Activated CD8-positive, alpha-beta T cell treated with anti-CD3 and anti-CD28 coated beads for 36 hours (primary cell): ENCODE results near the gene GSTM3. TPM values are rescaled to one million over a fixed set of nuclear protein-coding genes. Genes with fewer than 3 reads are reported as not detected.

ENCODE experiments used
- ATAC-seq: fragments of 200-7000 bp; cut with Tn5 transposase; one replicate; pipeline ENCODE4 v1.10.0; 2021; ENCODE audit warnings: mild to moderate bottlenecking, moderate library complexity
- CTCF ChIA-PET: fragments of 350-600 bp; sonication (Branson Sonifier 250); formaldehyde crosslinking; loops from one replicate; lab custom pipeline; 2021; ENCODE audit warnings: antibody characterized with exemption; lab: Charles Lee
- POLR2A ChIA-PET: fragments of 350-600 bp; sonication (Branson Sonifier 250); formaldehyde crosslinking; loops from one replicate; lab custom pipeline; 2021; ENCODE audit warnings: antibody characterized with exemption; lab: Charles Lee
- DNase-seq: peaks from one replicate; pipeline ENCODE4 v3.0.0-alpha.2; 2020
- H3K27ac Mint-ChIP-seq: one replicate; pipeline ENCODE4 v1.8.0; 2021; ENCODE audit warnings: mild to moderate bottlenecking, mixed read lengths
- H3K27me3 Mint-ChIP-seq: one replicate; pipeline ENCODE4 v1.8.0; 2021; ENCODE audit warnings: mixed read lengths
- H3K36me3 Mint-ChIP-seq: one replicate; pipeline ENCODE4 v1.8.0; 2021; ENCODE audit warnings: low read depth, mixed read lengths
- H3K4me1 Mint-ChIP-seq: one replicate; pipeline ENCODE4 v1.8.0; 2021; ENCODE audit warnings: low read depth, mixed read lengths
- H3K4me3 Mint-ChIP-seq: one replicate; pipeline ENCODE4 v1.8.0; 2021; ENCODE audit warnings: mild to moderate bottlenecking, moderate library complexity, mixed read lengths
- H3K9me3 Mint-ChIP-seq: one replicate; pipeline ENCODE4 v1.8.0; 2021; ENCODE audit warnings: mixed read lengths
- CTCF ChIP-seq: fragments of 200-600 bp; IDR thresholded peaks from one replicate; pipeline ENCODE4 v1.8.0; 2022; ENCODE audit warnings: antibody characterized with exemption, mild to moderate bottlenecking
- intact Hi-C: fragments of 100-400 bp; cut with micrococcal nuclease; formaldehyde crosslinking; loops from one replicate; pipeline ENCODE4 v1.10.0; 2022
- total RNA-seq, 2 experiments: library from RNA; stranded (reverse); gene quantifications; one replicate each; pipeline ENCODE4 v1.2.3, GENCODE V29; 2021

Gene GSTM3
- total RNA-seq, 2 experiments from 2014 or later: 40.8 to 42.0 TPM

- ChIA-PET POLR2A (no interaction called here), CTCF (interaction anchor here (1.1 to 2.3 kb wide), 2 partner anchors 79 to 265 kb away, joined by 5 to 10 read pairs; partner anchors contain the start of gene AHCYL1)
- no peak for TF ChIP-seq CTCF
- H3K27ac Mint-ChIP-seq: no peak overlapping the region
- intact Hi-C loops: no loop called here
- DNase-seq (no peak), ATAC-seq (peak; percentile 17)
- no peaks in the 10 kb centered on the region for H3K36me3 Mint-ChIP-seq
- no peaks in the 10 kb centered on the region for H3K9me3 Mint-ChIP-seq
- H3K4me1 Mint-ChIP-seq: peaks cover 4% of the 10 kb centered on the region
- no peak overlapping the region for H3K4me3 Mint-ChIP-seq
- no peaks in the 10 kb centered on the region for H3K27me3 Mint-ChIP-seq
These were observed 21.5 kb downstream of the GSTM3 start for GRCh38 chr1:109719337-109719837.

GRCh38 chr1:109718495-109718894, 22.3 kb downstream of the GSTM3 start:
- DNase-seq: no peak
- ChIA-PET CTCF (interaction anchor here (0.9 to 1.1 kb wide), 3 partner anchors 56 to 777 kb away, joined by 3 read pairs; no protein-coding TSS in a partner anchor), POLR2A (no interaction called here)
- no peaks in the 10 kb centered on the region for H3K36me3 Mint-ChIP-seq
- H3K4me3 Mint-ChIP-seq: no peak overlapping the region
- intact Hi-C loops: no loop called here
- H3K27me3 Mint-ChIP-seq: peaks cover 4% of the 10 kb centered on the region
- ATAC-seq: no peak
- H3K4me1 Mint-ChIP-seq: peaks cover 4% of the 10 kb centered on the region
- H3K9me3 Mint-ChIP-seq: no peaks in the 10 kb centered on the region
- TF ChIP-seq CTCF: no peak
- H3K27ac Mint-ChIP-seq: no peak overlapping the region

- peaks cover 4% of the 10 kb centered on the region for H3K4me1 Mint-ChIP-seq
- peaks cover 6% of the 10 kb centered on the region for H3K27me3 Mint-ChIP-seq
These were observed 23.1 kb downstream of the GSTM3 start for GRCh38 chr1:109717729-109718128.

GRCh38 chr1:109716570-109717090, 24.2 kb downstream of the GSTM3 start:
- Mint-ChIP-seq H3K27ac (no peak overlapping the region), H3K27me3 (peaks cover 6% of the 10 kb centered on the region), H3K4me1 (peaks cover 5% of the 10 kb centered on the region), H3K36me3 (no peaks in the 10 kb centered on the region), H3K4me3 (no peak overlapping the region), H3K9me3 (no peaks in the 10 kb centered on the region)
- intact Hi-C loops: no loop called here
- ChIA-PET CTCF (interaction anchor here (1.1 kb wide), 1 partner anchor 76 kb away, joined by 5 read pairs; no protein-coding TSS in a partner anchor), POLR2A (no interaction called here)
- ATAC-seq: no peak
- no peak for DNase-seq
- no peak for TF ChIP-seq CTCF

More at GRCh38 chr1:109717729-109718128, 23.1 kb downstream of the GSTM3 start:
- no peak for TF ChIP-seq CTCF
- no peaks in the 10 kb centered on the region for H3K9me3 Mint-ChIP-seq
- no peak overlapping the region for H3K4me3 Mint-ChIP-seq
- no peak overlapping the region for H3K27ac Mint-ChIP-seq
- no peaks in the 10 kb centered on the region for H3K36me3 Mint-ChIP-seq
- DNase-seq (no peak), ATAC-seq (no peak)
- ChIA-PET POLR2A (no interaction called here), CTCF (interaction anchor here (0.7 to 1.1 kb wide), 6 partner anchors 56 to 778 kb away, joined by 3 to 4 read pairs (median 3); partner anchors contain the start of gene AHCYL1)
- intact Hi-C loops: no loop called here

GRCh38 chr1:109716121-109716520, 24.7 kb downstream of the GSTM3 start:
- no peaks in the 10 kb centered on the region for H3K9me3 Mint-ChIP-seq
- peaks cover 5% of the 10 kb centered on the region for H3K4me1 Mint-ChIP-seq
- ATAC-seq (no peak), DNase-seq (no peak)
- no peaks in the 10 kb centered on the region for H3K36me3 Mint-ChIP-seq
- no peak overlapping the region for H3K27ac Mint-ChIP-seq
- no peak overlapping the region for H3K4me3 Mint-ChIP-seq
- TF ChIP-seq CTCF: no peak
- CTCF ChIA-PET: interaction anchor here (1.1 kb wide), 1 partner anchor 76 kb away, joined by 5 read pairs; no protein-coding TSS in a partner anchor
- peaks cover 6% of the 10 kb centered on the region for H3K27me3 Mint-ChIP-seq
- POLR2A ChIA-PET: no interaction called here
- intact Hi-C loops: no loop called here
